Smooth muscle cell (in vitro differentiated cells): ENCODE data around the gene OR6C75. TPM values are rescaled to one million over a fixed set of nuclear protein-coding genes. Genes with fewer than 3 reads are reported as not detected.
"Not testable (repeated sequence)": the region's sequence is repeated elsewhere in the genome, so short reads cannot be mapped to it uniquely, and the experiment has no call there.

Experiments
- DNase-seq: peaks from one replicate; lab custom pipeline; 2025; ENCODE audit not compliant: unreplicated experiment; lab: John Stamatoyannopoulos, UW
- H2AFZ ChIP-seq: fragments of 200-600 bp; sonication (generic); 2 replicates; pipeline ENCODE4 v1.6.0; 2016; ENCODE audit warnings: antibody characterized with exemption, low read depth, mild to moderate bottlenecking
- H3F3A ChIP-seq: fragments of 200-600 bp; sonication (generic); 2 replicates; pipeline ENCODE4 v1.6.0; 2017; ENCODE audit warnings: antibody characterized with exemption, low read depth
- H3K27ac ChIP-seq: fragments of 200-600 bp; sonication (generic); 2 replicates; pipeline ENCODE4 v1.5.1; 2016; ENCODE audit warnings: low read depth, mild to moderate bottlenecking
- H3K27me3 ChIP-seq: fragments of 200-600 bp; sonication (generic); 2 replicates; pipeline ENCODE4 v1.6.1; 2016; ENCODE audit warnings: low read depth, mild to moderate bottlenecking
- H3K36me3 ChIP-seq: fragments of 200-600 bp; sonication (generic); 2 replicates; pipeline ENCODE4 v1.5.1; 2016; ENCODE audit warnings: low read depth
- H3K4me1 ChIP-seq: fragments of 200-600 bp; sonication (generic); 2 replicates; pipeline ENCODE4 v1.5.1; 2016; ENCODE audit warnings: low read depth
- H3K4me2 ChIP-seq: fragments of 200-600 bp; sonication (generic); 2 replicates; pipeline ENCODE4 v1.6.0; 2016; ENCODE audit warnings: mild to moderate bottlenecking
- H3K4me3 ChIP-seq: fragments of 200-600 bp; sonication (generic); 2 replicates; pipeline ENCODE4 v1.5.1; 2016; ENCODE audit warnings: mild to moderate bottlenecking
- H3K79me2 ChIP-seq: fragments of 200-600 bp; sonication (generic); 2 replicates; pipeline ENCODE4 v1.6.0; 2016; ENCODE audit warnings: low read depth, mild to moderate bottlenecking
- H3K9ac ChIP-seq: fragments of 200-600 bp; sonication (generic); 2 replicates; pipeline ENCODE4 v1.6.0; 2016; ENCODE audit warnings: low read depth
- H3K9me3 ChIP-seq: fragments of 200-600 bp; sonication (generic); replicated peaks from 2 replicates; pipeline ENCODE4 v1.5.1; 2016; ENCODE audit warnings: low read depth
- H4K20me1 ChIP-seq: fragments of 200-600 bp; sonication (generic); 2 replicates; pipeline ENCODE4 v1.6.0; 2016; ENCODE audit warnings: low read depth
- CTCF ChIP-seq: fragments of 200-600 bp; sonication (generic); IDR thresholded peaks from 2 replicates; pipeline ENCODE4 v1.5.1; 2017; ENCODE audit warnings: borderline replicate concordance, mild to moderate bottlenecking, antibody characterized with exemption; ENCODE audit not compliant: insufficient read depth, poor library complexity, severe bottlenecking
- WGBS: methylation state at CpG from one replicate; pipeline ENCODE4 v1.1.7; 2016; ENCODE audit warnings: low lambda C conversion rate; 5-methylcytosine and 5-hydroxymethylcytosine counted together
- polyA plus RNA-seq: library from polyadenylated mRNA; unstranded; fragments of >200 nt; fragmentation: Nextera tagmentation; extraction: Ambion mirVana; gene quantifications from 2 replicates; pipeline ENCODE4 v1.2.1, GENCODE V29; 2016
- total RNA-seq: library from RNA; depleted of rRNA; stranded (reverse); fragments of >200 nt; gene quantifications from 2 replicates; pipeline ENCODE4 v1.2.3, GENCODE V29; 2014

The OR6C75 gene
- total RNA-seq (not detected in 2 replicates), polyA plus RNA-seq (not detected in 2 replicates)

GRCh38 chr12:55362675-55363074, at the start of gene OR6C75:
OR6C75 (plus strand) TSS chr12:55362975; CDS start chr12:55365111, 2,136 bp downstream.
- DNase-seq = no peak
- no peaks in the 10 kb centered on the region for H3K9me3 ChIP-seq
- H3K4me3 ChIP-seq = no peak within 1 kb of the TSS
- no peak within 1 kb of the TSS for H2AFZ ChIP-seq
- H3F3A ChIP-seq = no peaks in the 10 kb centered on the region
- H3K4me2 ChIP-seq = no peak within 1 kb of the TSS
- 92% methylated on average over 4 of the region's 4 CpGs for WGBS
- H3K36me3 ChIP-seq = no peaks in the 10 kb centered on the region
- H3K27ac ChIP-seq = no peak within 1 kb of the TSS
- no peak for TF ChIP-seq CTCF
- no peaks in the 10 kb centered on the region for H3K4me1 ChIP-seq
- H3K79me2 ChIP-seq = no peaks in the 10 kb centered on the region
- H4K20me1 ChIP-seq = no peaks in the 10 kb centered on the region
- no peak within 1 kb of the TSS for H3K9ac ChIP-seq
- no peaks in the 10 kb centered on the region for H3K27me3 ChIP-seq

DNA sequence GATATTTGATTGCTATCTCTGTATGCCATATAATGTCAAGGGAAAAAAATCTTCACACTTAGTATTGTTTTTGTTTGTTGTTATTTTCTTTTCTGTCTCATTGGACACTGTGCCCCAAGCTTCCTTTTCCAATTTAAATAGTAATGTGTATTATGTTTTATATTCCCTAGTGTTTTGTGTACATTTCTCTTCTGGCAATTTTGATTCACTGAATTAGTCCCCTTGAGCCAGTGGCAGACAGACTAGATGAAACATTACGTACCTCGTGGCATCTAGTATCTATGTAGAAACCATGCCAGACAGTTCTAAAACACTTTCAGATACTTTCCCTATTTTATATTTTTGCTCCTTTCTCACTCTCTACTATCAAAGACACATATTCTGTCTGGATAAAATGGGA, 48.7 kb upstream of the OR6C75 start, which contains the start of gene OR6C1:
TSS of gene OR6C1 (plus strand) at position 301 of the 400 bp plus-strand sequence. CDS start 6,257 bp downstream, outside the sequence.
- no peak within 1 kb of the TSS for H3K4me2 ChIP-seq
- no peak within 1 kb of the TSS for H3K27ac ChIP-seq
- WGBS = 98% methylated on average over 2 of the region's 2 CpGs
- no peaks in the 10 kb centered on the region for H3K4me1 ChIP-seq
- H4K20me1 ChIP-seq = no peaks in the 10 kb centered on the region
- no peaks in the 10 kb centered on the region for H3K9me3 ChIP-seq
- TF ChIP-seq CTCF = no peak
- no peak within 1 kb of the TSS for H2AFZ ChIP-seq
- no peaks in the 10 kb centered on the region for H3K36me3 ChIP-seq
- H3K9ac ChIP-seq = no peak within 1 kb of the TSS
- no peak for DNase-seq
- H3K4me3 ChIP-seq = no peak within 1 kb of the TSS
- H3K27me3 ChIP-seq = no peaks in the 10 kb centered on the region
- no peaks in the 10 kb centered on the region for H3F3A ChIP-seq
- H3K79me2 ChIP-seq = no peaks in the 10 kb centered on the region

GRCh38 chr12:55320201-55320600, 42.6 kb upstream of the OR6C75 start:
- no peak overlapping the region for H2AFZ ChIP-seq
- no peak overlapping the region for H3K4me3 ChIP-seq
- no peak overlapping the region for H3K27ac ChIP-seq
- no peak for TF ChIP-seq CTCF
- H3K36me3 ChIP-seq = no peaks in the 10 kb centered on the region
- no peaks in the 10 kb centered on the region for H4K20me1 ChIP-seq
- no peaks in the 10 kb centered on the region for H3F3A ChIP-seq
- 69% methylated on average over 4 of the region's 4 CpGs for WGBS
- no peaks in the 10 kb centered on the region for H3K79me2 ChIP-seq
- no peaks in the 10 kb centered on the region for H3K4me1 ChIP-seq
- no peaks in the 10 kb centered on the region for H3K9me3 ChIP-seq
- H3K9ac ChIP-seq = no peak overlapping the region
- H3K27me3 ChIP-seq = no peaks in the 10 kb centered on the region
- DNase-seq = no peak
- no peak overlapping the region for H3K4me2 ChIP-seq

DNA sequence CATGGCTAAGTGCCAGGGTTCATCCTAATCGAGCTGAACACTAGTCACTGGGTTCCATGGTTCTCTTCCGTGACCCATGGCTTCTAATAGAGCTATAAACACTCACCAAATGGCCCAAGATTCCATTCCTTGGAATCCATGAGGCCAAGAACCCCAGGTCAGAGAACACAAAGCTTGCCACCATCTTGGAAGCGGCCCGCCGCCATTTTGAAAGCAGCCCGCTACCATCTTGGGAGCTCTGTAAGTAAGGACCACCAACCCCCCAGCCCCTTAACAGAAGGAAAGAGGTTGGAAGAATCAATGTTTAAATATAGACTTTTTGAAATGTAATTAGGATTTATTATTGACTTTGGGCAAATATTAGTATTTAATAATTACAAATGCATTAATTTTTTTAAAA, 37.0 kb upstream of the OR6C75 start:
- not testable (repeated sequence) for H4K20me1 ChIP-seq, H3F3A ChIP-seq, H3K4me2 ChIP-seq, H3K9me3 ChIP-seq, H3K9ac ChIP-seq, H3K36me3 ChIP-seq, H3K4me3 ChIP-seq, H3K27ac ChIP-seq, DNase-seq, H3K4me1 ChIP-seq, H2AFZ ChIP-seq, H3K79me2 ChIP-seq, H3K27me3 ChIP-seq
- WGBS = 94% methylated on average over 6 of the region's 6 CpGs
